BLaER1 treated with 17β-estradiol and CSF1 and Interleukin-3, amounts not matched to agents 10 nM and 100 nM (cell line): Measurements from ENCODE around the gene APC2.

Experiments
- H3K27ac ChIP-seq, 11 experiments: shearing (Covaris generic); formaldehyde crosslinking; 2 replicates each; pipeline ENCODE4 v1.8.1; 2022
- H3K27me3 ChIP-seq, 11 experiments: shearing (Covaris generic); formaldehyde crosslinking; 2 replicates each; pipeline ENCODE4 v1.8.1; 2022
- H3K36me3 ChIP-seq, 11 experiments: shearing (Covaris generic); formaldehyde crosslinking; 2 replicates each; pipeline ENCODE4 v1.8.1; 2022
- H3K4me1 ChIP-seq, 10 experiments: shearing (Covaris generic); formaldehyde crosslinking; 2 replicates each; pipeline ENCODE4 v1.8.1; 2022
- H3K4me2 ChIP-seq, 11 experiments: shearing (Covaris generic); formaldehyde crosslinking; 2 replicates each; pipeline ENCODE4 v1.8.1; 2022
- H3K4me3 ChIP-seq, 10 experiments: shearing (Covaris generic); formaldehyde crosslinking; 2 replicates each; pipeline ENCODE4 v1.8.1; 2022
- H3K9ac ChIP-seq, 11 experiments: shearing (Covaris generic); formaldehyde crosslinking; 2 replicates each; pipeline ENCODE4 v1.8.1; 2022
- H3K9me3 ChIP-seq, 11 experiments: shearing (Covaris generic); formaldehyde crosslinking; replicated peaks in 1 of 11; 2 replicates each; pipeline ENCODE4 v1.8.1; 2022
- H4K20me1 ChIP-seq, 11 experiments: shearing (Covaris generic); formaldehyde crosslinking; 2 replicates each; pipeline ENCODE4 v1.8.1; 2022
- Cebpa-rat ChIP-seq, 11 experiments: shearing (Covaris generic); IDR thresholded peaks; 2 replicates each; pipeline ENCODE4 v1.8.1; 2022

APC2 gene

DNA sequence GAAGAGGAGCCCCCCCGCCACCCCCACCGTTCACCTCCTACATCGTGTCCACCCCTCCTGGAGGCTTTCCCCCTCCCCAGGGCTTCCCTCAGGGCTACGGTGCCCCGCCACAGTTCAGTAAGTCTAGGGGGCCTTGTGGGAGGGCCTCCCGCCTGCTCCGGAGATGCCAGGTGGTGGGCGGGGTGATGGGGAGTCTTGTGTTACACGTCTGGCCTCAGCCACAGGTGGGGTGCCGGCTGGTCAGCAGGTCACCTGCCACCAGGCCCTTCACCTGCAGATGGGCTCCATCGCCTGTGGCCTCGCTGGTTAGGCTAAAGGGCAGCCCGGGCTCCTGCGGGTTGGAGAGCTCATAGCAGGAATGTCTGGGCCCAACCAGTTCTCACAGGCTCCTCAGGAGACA is 19.7 kb upstream of the APC2 start:
- peaks cover 28 to 51% (median 46%) of the 10 kb centered on the region in 10 experiments for H3K4me1 ChIP-seq
- no peak for TF ChIP-seq Cebpa-rat (IDR thresholded peaks at IDR 0.05)
- no peak overlapping the region for H3K27ac ChIP-seq
- no peaks in the 10 kb centered on the region for H3K27me3 ChIP-seq
- H3K4me3 ChIP-seq, result no peak overlapping the region
- H4K20me1 ChIP-seq, result peaks cover 81 to 100% (median 94%) of the 10 kb centered on the region in 11 experiments
- no peak overlapping the region for H3K4me2 ChIP-seq
- peaks cover 77 to 98% (median 88%) of the 10 kb centered on the region in 11 experiments for H3K36me3 ChIP-seq
- no peaks in the 10 kb centered on the region for H3K9me3 ChIP-seq
- no peak overlapping the region for H3K9ac ChIP-seq

DNA sequence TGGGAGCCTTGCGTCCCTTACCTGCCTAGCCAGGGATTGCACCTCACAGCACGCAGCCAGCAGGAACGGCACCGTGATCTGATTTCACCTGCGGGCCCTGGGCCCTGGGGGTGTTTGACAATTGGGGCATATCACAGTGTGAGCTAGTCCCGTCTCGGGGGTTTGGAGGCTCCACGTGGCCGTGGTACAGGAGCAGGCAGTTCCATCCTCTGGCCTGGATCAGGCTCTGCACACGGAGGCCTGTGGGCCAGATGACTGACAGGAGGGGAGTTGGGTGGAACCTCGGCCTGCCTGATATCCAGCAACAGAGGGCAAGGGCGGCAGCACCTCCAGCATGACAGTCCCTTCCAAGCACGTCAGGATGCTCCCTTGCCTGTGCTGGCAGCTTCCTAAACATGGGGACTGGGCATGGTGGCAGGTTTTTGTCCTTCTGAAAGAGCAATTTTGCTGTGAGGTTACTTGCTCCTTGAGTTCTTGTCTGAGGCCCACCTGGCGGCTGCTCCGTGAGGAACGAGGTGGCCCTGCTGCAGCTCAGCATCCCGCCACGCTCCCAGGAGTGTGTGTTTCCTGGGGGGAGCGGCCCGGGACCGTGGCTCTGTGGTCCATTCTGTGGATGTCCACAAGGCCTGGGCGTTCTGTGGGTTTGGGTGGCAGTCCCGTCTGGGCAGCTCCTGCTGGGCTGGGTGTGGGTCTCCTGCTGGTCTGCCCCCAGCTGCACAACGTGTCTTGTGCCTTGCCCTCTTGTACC is 18.0 kb upstream of the APC2 start:
- Histone ChIP-seq H3K9ac (peak overlapping the region in 3 of 11 experiments; percentile 9 to 27 (median 10); a peak in 1 of 22 replicates), H3K36me3 (peaks cover 76 to 95% (median 82%) of the 10 kb centered on the region in 11 experiments), H3K27me3 (no peaks in the 10 kb centered on the region), H3K27ac (no peak overlapping the region), H3K4me3 (no peak overlapping the region), H3K4me1 (peaks cover 25 to 47% (median 44%) of the 10 kb centered on the region in 10 experiments), H4K20me1 (peaks cover 72 to 100% (median 93%) of the 10 kb centered on the region in 11 experiments), H3K4me2 (no peak overlapping the region), H3K9me3 (no peaks in the 10 kb centered on the region)
- TF ChIP-seq Cebpa-rat (IDR thresholded peaks at IDR 0.05), result no peak

DNA sequence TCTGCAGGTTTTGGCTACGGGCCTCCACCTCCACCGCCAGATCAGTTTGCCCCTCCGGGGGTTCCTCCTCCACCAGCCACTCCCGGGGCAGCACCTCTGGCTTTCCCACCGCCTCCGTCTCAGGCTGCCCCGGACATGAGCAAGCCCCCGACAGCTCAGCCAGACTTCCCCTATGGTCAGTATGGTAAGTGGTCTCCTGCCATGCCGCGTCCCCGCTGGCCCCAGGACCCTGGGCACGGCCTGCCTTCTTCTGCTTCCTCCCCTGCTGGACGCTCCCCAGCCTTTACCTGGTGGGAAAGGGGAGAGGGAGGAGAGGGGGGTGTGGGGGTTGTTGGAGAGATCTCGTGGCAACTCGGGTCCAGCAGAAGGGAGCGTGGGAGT is 17.4 kb upstream of the APC2 start:
- H3K9me3 ChIP-seq, result no peaks in the 10 kb centered on the region
- no peak overlapping the region for H3K4me3 ChIP-seq
- peaks cover 67 to 100% (median 90%) of the 10 kb centered on the region in 11 experiments for H4K20me1 ChIP-seq
- H3K4me2 ChIP-seq, result no peak overlapping the region
- no peak for TF ChIP-seq Cebpa-rat (IDR thresholded peaks at IDR 0.05)
- H3K4me1 ChIP-seq, result peaks cover 24 to 46% (median 44%) of the 10 kb centered on the region in 10 experiments
- no peak overlapping the region for H3K27ac ChIP-seq
- H3K9ac ChIP-seq, result no peak overlapping the region
- peaks cover 73 to 90% (median 81%) of the 10 kb centered on the region in 11 experiments for H3K36me3 ChIP-seq
- H3K27me3 ChIP-seq, result no peaks in the 10 kb centered on the region

DNA sequence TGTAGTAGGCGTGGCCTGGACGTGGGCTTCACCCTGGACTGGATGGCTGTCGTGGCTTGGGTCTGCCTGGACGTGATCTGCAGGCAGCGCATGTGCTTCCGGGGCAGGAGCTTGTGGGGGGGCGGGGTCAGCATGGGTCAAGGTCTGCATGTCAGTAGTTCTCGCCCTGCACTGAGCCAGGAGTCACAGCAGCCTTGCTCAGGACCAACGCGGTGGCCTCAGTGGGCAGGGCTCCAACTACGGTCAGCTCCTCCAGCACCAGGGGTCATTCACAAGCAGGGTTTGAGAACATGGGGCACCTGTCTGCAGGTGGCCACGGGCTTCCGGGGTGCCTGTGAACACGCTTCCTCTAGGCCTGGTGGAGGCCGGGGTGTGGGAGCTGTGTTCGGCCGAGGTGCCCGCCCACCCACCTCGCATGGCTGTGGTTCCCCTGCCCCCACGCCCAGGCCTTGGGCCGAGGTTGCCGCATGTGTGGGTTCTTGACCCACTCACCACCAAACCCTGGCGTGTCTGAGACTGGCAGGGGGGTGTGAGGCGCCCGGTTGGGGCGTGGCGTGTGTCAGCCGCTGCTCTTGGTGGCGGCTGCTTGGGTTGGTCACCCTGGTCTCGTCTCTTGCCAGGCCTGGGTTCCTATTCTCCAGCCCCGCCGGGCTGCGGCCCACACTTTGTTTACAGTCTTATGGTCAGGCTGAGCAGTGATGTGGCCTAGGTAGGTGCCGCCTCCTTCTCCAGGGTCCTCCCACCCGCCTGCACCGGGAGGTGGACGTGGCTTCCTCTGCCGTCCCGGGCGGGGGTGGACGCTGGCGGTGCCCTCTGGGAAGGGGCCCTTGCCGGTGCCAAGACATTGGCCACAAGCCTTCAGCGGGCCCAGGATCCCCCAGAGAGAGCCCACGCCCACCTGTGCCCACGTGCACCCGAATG is 16.5 kb upstream of the APC2 start:
- H3K4me3 ChIP-seq, result no peak overlapping the region
- no peaks in the 10 kb centered on the region for H3K9me3 ChIP-seq
- no peak overlapping the region for H3K27ac ChIP-seq
- H3K4me2 ChIP-seq, result no peak overlapping the region
- H3K27me3 ChIP-seq, result no peaks in the 10 kb centered on the region
- TF ChIP-seq Cebpa-rat (IDR thresholded peaks at IDR 0.05), result no peak
- H3K36me3 ChIP-seq, result peaks cover 70 to 81% (median 74%) of the 10 kb centered on the region in 11 experiments
- H3K4me1 ChIP-seq, result peaks cover 23 to 44% (median 40%) of the 10 kb centered on the region in 10 experiments
- H4K20me1 ChIP-seq, result peaks cover 58 to 97% (median 82%) of the 10 kb centered on the region in 11 experiments; a peak in 21 of 22 replicates
- H3K9ac ChIP-seq, result no peak overlapping the region; a peak in 1 of 22 replicates

DNA sequence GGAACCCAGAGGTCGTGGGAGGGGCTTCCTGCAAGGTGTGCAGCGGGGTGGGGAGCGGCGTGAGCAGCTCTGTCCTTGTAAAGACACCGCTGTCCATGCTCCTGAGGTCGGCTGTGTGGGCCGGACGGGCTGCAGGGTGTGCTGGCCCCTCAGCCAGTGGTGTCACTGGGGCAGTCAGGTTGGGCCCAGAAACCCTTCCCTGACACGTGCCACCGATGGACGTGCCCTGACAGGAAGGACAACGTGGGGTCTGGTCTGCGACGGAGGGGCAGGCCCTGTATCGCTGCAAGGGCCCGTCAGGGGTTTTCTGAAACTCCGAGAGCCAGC is 15.9 kb upstream of the APC2 start:
- no peak overlapping the region for H3K4me3 ChIP-seq
- peaks cover 63 to 75% (median 68%) of the 10 kb centered on the region in 11 experiments for H3K36me3 ChIP-seq
- 0 out of 22 replicates have a peak overlapping the region, but pooled peaks of 2 of the 11 experiments have one; percentile 19 for H3K9ac ChIP-seq
- H3K27me3 ChIP-seq, result no peaks in the 10 kb centered on the region
- TF ChIP-seq Cebpa-rat (IDR thresholded peaks at IDR 0.05), result no peak
- peaks cover 23 to 44% (median 36%) of the 10 kb centered on the region in 10 experiments for H3K4me1 ChIP-seq
- H3K4me2 ChIP-seq, result no peak overlapping the region
- H4K20me1 ChIP-seq, result peaks cover 53 to 97% (median 82%) of the 10 kb centered on the region in 11 experiments; a peak in 21 of 22 replicates
- H3K27ac ChIP-seq, result no peak overlapping the region
- H3K9me3 ChIP-seq, result no peaks in the 10 kb centered on the region

GRCh38 chr19:1434577-1435060 is 15.3 kb upstream of the APC2 start:
- no peak overlapping the region for H3K4me2 ChIP-seq
- 0 out of 22 replicates have a peak overlapping the region, but pooled peaks of 2 of the 11 experiments have one; percentile 19 for H3K9ac ChIP-seq
- H3K36me3 ChIP-seq, result peaks cover 62 to 75% (median 67%) of the 10 kb centered on the region in 11 experiments
- no peaks in the 10 kb centered on the region for H3K9me3 ChIP-seq
- H4K20me1 ChIP-seq, result peaks cover 53 to 97% (median 82%) of the 10 kb centered on the region in 11 experiments
- no peak overlapping the region; a peak in 1 of 22 replicates for H3K27ac ChIP-seq
- TF ChIP-seq Cebpa-rat (IDR thresholded peaks at IDR 0.05), result no peak
- H3K27me3 ChIP-seq, result no peaks in the 10 kb centered on the region
- peaks cover 27 to 47% (median 34%) of the 10 kb centered on the region in 10 experiments for H3K4me1 ChIP-seq
- H3K4me3 ChIP-seq, result no peak overlapping the region

DNA sequence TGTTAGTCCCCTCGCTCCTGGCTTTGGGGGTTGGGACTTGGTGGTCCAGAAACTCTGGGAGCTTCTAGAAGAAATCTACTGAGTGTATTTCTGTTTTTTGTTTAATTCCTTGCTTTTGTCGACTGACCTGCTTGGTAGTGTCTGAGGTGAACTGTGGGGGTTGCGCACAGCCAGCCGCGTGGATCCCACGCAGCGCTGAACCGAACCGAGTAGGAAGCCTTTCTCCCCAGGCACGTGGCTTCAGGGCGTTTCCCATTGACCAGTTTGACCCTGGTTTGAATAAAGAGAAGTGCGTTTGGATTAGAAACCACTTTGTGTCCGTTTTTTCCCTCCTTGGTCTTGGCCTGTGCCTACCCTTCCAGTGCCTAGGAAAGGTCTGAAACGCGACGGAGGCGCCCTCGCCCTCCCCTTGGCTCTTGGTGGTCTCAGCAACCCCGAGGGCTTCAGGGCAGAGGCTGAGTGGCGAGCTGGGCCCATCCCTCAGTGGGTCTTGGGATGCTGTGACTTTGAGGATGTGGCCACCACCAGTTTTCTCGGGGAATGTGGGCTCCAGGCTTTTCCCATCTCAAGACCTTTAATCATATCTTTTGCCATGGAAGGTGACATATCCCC is 14.4 kb upstream of the APC2 start:
- no peak for TF ChIP-seq Cebpa-rat (IDR thresholded peaks at IDR 0.05)
- Histone ChIP-seq H3K4me3 (no peak overlapping the region), H3K27me3 (no peaks in the 10 kb centered on the region), H3K36me3 (peaks cover 63 to 75% (median 68%) of the 10 kb centered on the region in 11 experiments), H3K4me1 (peaks cover 35 to 56% (median 40%) of the 10 kb centered on the region in 10 experiments), H3K4me2 (peak overlapping the region in 4 of 11 experiments; percentile 8 to 35 (median 28); a peak in 6 of 22 replicates), H3K9ac (peak overlapping the region in 2 of 11 experiments; percentile 20 to 28; a peak in 3 of 22 replicates), H4K20me1 (peaks cover 58 to 97% (median 83%) of the 10 kb centered on the region in 11 experiments), H3K9me3 (no peaks in the 10 kb centered on the region), H3K27ac (peak overlapping the region in 2 of 11 experiments; percentile 6 to 9; a peak in 4 of 22 replicates)

GRCh38 chr19:1437609-1438008 is 12.3 kb upstream of the APC2 start:
- H3K27ac ChIP-seq, result peak overlapping the region in 6 of 11 experiments; percentile 35 to 98 (median 97); a peak in 8 of 22 replicates
- peak overlapping the region in 5 of 10 experiments; percentile 71 to 95 (median 90); a peak in 1 of 20 replicates for H3K4me3 ChIP-seq
- H3K36me3 ChIP-seq, result peaks cover 64 to 75% (median 68%) of the 10 kb centered on the region in 11 experiments

More at GRCh38 chr19:1437609-1438008, 12.3 kb upstream of the APC2 start:
- no peaks in the 10 kb centered on the region for H3K27me3 ChIP-seq
- peak overlapping the region in 8 of 11 experiments; percentile 2 to 100 (median 32); a peak in 9 of 22 replicates for H3K9ac ChIP-seq
- TF ChIP-seq Cebpa-rat (IDR thresholded peaks at IDR 0.05), result no peak
- no peaks in the 10 kb centered on the region for H3K9me3 ChIP-seq
- H3K4me1 ChIP-seq, result peaks cover 43 to 77% (median 59%) of the 10 kb centered on the region in 10 experiments
- peak overlapping the region; percentile 31 to 68 (median 58) for H3K4me2 ChIP-seq
- H4K20me1 ChIP-seq, result peaks cover 66 to 97% (median 89%) of the 10 kb centered on the region in 11 experiments
